Measurements from ENCODE around the gene KDM4C.

GRCh38 chr9:7104625-7105024 lies 346.9 kb downstream of the KDM4C start:
- TF ChIP-seq, protein P1, sequence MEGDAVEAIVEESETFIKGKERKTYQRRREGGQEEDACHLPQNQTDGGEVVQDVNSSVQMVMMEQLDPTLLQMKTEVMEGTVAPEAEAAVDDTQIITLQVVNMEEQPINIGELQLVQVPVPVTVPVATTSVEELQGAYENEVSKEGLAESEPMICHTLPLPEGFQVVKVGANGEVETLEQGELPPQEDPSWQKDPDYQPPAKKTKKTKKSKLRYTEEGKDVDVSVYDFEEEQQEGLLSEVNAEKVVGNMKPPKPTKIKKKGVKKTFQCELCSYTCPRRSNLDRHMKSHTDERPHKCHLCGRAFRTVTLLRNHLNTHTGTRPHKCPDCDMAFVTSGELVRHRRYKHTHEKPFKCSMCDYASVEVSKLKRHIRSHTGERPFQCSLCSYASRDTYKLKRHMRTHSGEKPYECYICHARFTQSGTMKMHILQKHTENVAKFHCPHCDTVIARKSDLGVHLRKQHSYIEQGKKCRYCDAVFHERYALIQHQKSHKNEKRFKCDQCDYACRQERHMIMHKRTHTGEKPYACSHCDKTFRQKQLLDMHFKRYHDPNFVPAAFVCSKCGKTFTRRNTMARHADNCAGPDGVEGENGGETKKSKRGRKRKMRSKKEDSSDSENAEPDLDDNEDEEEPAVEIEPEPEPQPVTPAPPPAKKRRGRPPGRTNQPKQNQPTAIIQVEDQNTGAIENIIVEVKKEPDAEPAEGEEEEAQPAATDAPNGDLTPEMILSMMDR (IDR thresholded peaks at IDR 0.05), result no peak
- no peak for TF ChIP-seq POLR2AphosphoS5 (IDR thresholded peaks at IDR 0.05; ENCODE audit: low read depth, low read length)
- no peak for TF ChIP-seq TCF7L2 (IDR thresholded peaks at IDR 0.05; ENCODE audit: low read depth, low read length)
- TF ChIP-seq SIN3A (IDR thresholded peaks at IDR 0.05; ENCODE audit: borderline replicate concordance, insufficient read depth, low read depth, low read length), result no peak
